ENCODE results near the gene MTERF2. TPM values are rescaled to one million over a fixed set of nuclear protein-coding genes. Genes with fewer than 3 reads are reported as not detected.

Gene MTERF2
- total RNA-seq, 2 experiments from 2014 or later: 6.1 to 7.6 TPM

- intact Hi-C loops (cut with DNase I, micrococcal nuclease): loop anchor here in 1 of 2 experiments (2.0 to 10.0 kb wide), 2 partner anchors 17 to 773 kb away; no protein-coding TSS in a partner anchor
- Mint-ChIP-seq H3K4me3 (no peak overlapping the region), H3K27me3 (no peaks in the 10 kb centered on the region), H3K4me1 (ENCODE audit: low read depth) (peaks cover 37% of the 10 kb centered on the region), H3K36me3 (ENCODE audit: low read depth) (peaks cover 9% of the 10 kb centered on the region), H3K9me3 (no peaks in the 10 kb centered on the region), H3K27ac (no peak overlapping the region)
- no peaks in the 10 kb centered on the region for H3K27me3 ChIP-seq (ENCODE audit: control insufficient read depth in 1 of 2, insufficient read depth in 2 of 2, low read length in 2 of 2)
- ATAC-seq (ENCODE audit: poor library complexity): no peak
- CTCF ChIA-PET: no interaction called here
- POLR2A ChIA-PET: no interaction called here
- H3K9me3 ChIP-seq (ENCODE audit: control insufficient read depth in 1 of 2, insufficient read depth in 1 of 2, low read length in 2 of 2): no peaks in the 10 kb centered on the region
- H3K27ac ChIP-seq (ENCODE audit: low read depth in 1 of 2, low read length in 2 of 2): no peak overlapping the region
- H3K4me1 ChIP-seq (ENCODE audit: insufficient read depth, low read length): peaks cover 22% of the 10 kb centered on the region
- no peaks in the 10 kb centered on the region for H3K36me3 ChIP-seq (ENCODE audit: insufficient read depth, low read length)
- DNase-seq: no peak
- TF ChIP-seq CTCF (IDR thresholded peaks at IDR 0.05): no peak
- H3K4me3 ChIP-seq (ENCODE audit: low read length): no peak overlapping the region
These were observed 5.2 kb downstream of the MTERF2 start for GRCh38 chr12:106981788-106982187.

- Histone ChIP-seq H3K27ac (ENCODE audit: low read depth in 1 of 2, low read length in 2 of 2) (no peak overlapping the region), H3K4me1 (ENCODE audit: insufficient read depth, low read length) (peaks cover 16% of the 10 kb centered on the region), H3K27me3 (ENCODE audit: control insufficient read depth in 1 of 2, insufficient read depth in 2 of 2, low read length in 2 of 2) (no peaks in the 10 kb centered on the region), H3K36me3 (ENCODE audit: insufficient read depth, low read length) (no peaks in the 10 kb centered on the region), H3K4me3 (ENCODE audit: low read length) (no peak overlapping the region), H3K9me3 (ENCODE audit: control insufficient read depth in 1 of 2, insufficient read depth in 1 of 2, low read length in 2 of 2) (no peaks in the 10 kb centered on the region)
- ChIA-PET POLR2A (interaction anchor here (0.6 to 1.1 kb wide), 3 partner anchors 20 to 453 kb away, joined by 3 to 5 read pairs (median 4); partner anchors contain the start of gene TMEM263), CTCF (no interaction called here)
- TF ChIP-seq CTCF (IDR thresholded peaks at IDR 0.05): no peak
- ATAC-seq (ENCODE audit: poor library complexity): no peak
- Mint-ChIP-seq H3K4me1 (ENCODE audit: low read depth) (peaks cover 29% of the 10 kb centered on the region), H3K27me3 (no peaks in the 10 kb centered on the region), H3K36me3 (ENCODE audit: low read depth) (peaks cover 9% of the 10 kb centered on the region), H3K4me3 (no peak overlapping the region), H3K9me3 (no peaks in the 10 kb centered on the region), H3K27ac (no peak overlapping the region)
- intact Hi-C loops (cut with DNase I, micrococcal nuclease): loop anchor here in 1 of 2 experiments (10.0 kb wide), 1 partner anchor 774 kb away; no protein-coding TSS in a partner anchor
- DNase-seq: no peak
These were observed 6.0 kb downstream of the MTERF2 start for GRCh38 chr12:106980944-106981343.

- no peak for TF ChIP-seq CTCF (IDR thresholded peaks at IDR 0.05)
- Mint-ChIP-seq H3K4me3 (no peak overlapping the region), H3K4me1 (ENCODE audit: low read depth) (peaks cover 11% of the 10 kb centered on the region), H3K9me3 (no peaks in the 10 kb centered on the region), H3K27me3 (no peaks in the 10 kb centered on the region), H3K36me3 (ENCODE audit: low read depth) (peaks cover 32% of the 10 kb centered on the region), H3K27ac (peak overlapping the region; percentile 62)
- H3K27ac ChIP-seq (ENCODE audit: low read depth in 1 of 2, low read length in 2 of 2): no peak overlapping the region
- ATAC-seq (ENCODE audit: poor library complexity) (no peak), DNase-seq (no peak)
- H3K27me3 ChIP-seq (ENCODE audit: control insufficient read depth in 1 of 2, insufficient read depth in 2 of 2, low read length in 2 of 2): no peaks in the 10 kb centered on the region
- H3K4me1 ChIP-seq (ENCODE audit: insufficient read depth, low read length): no peaks in the 10 kb centered on the region
- no peaks in the 10 kb centered on the region for H3K9me3 ChIP-seq (ENCODE audit: control insufficient read depth in 1 of 2, insufficient read depth in 1 of 2, low read length in 2 of 2)
- ChIA-PET POLR2A (interaction anchor here (0.6 to 1.0 kb wide), 4 partner anchors 9 to 99 kb away, joined by 3 to 4 read pairs (median 4); partner anchors contain the start of gene TMEM263), CTCF (interaction anchor here (1.1 to 1.9 kb wide), 3 partner anchors 9 to 16 kb away, joined by 3 to 4 read pairs (median 3); partner anchors contain the start of gene MTERF2)
- H3K36me3 ChIP-seq (ENCODE audit: insufficient read depth, low read length): peaks cover 6% of the 10 kb centered on the region
- intact Hi-C loops (cut with DNase I, micrococcal nuclease): no loop called here
- no peak overlapping the region for H3K4me3 ChIP-seq (ENCODE audit: low read length)
These were observed 8.7 kb downstream of the MTERF2 start for GRCh38 chr12:106978035-106978800.

All from CD4-positive, alpha-beta T cell (primary cell).